AG10803 (cell line): ENCODE measurements around the gene MAEA.
A peak's percentile ranks its signal among the peaks of the same experiment; 100 is the strongest.

Experiments used
- DNase-seq: peaks from one replicate; pipeline ENCODE4 v3.0.0; 2010; ENCODE audit warnings: low read depth
- H3K4me3 ChIP-seq: 2 replicates; pipeline ENCODE4 v1.5.1; 2011; ENCODE audit warnings: mild to moderate bottlenecking, low read length, control low read depth
- TF ChIP-seq, protein P1 (sequence below): conservative IDR thresholded peaks from 2 replicates; pipeline ENCODE4 v1.5.1; 2011; ENCODE audit warnings: mild to moderate bottlenecking, low read length, control low read depth, inconsistent platforms

MAEA gene

DNA sequence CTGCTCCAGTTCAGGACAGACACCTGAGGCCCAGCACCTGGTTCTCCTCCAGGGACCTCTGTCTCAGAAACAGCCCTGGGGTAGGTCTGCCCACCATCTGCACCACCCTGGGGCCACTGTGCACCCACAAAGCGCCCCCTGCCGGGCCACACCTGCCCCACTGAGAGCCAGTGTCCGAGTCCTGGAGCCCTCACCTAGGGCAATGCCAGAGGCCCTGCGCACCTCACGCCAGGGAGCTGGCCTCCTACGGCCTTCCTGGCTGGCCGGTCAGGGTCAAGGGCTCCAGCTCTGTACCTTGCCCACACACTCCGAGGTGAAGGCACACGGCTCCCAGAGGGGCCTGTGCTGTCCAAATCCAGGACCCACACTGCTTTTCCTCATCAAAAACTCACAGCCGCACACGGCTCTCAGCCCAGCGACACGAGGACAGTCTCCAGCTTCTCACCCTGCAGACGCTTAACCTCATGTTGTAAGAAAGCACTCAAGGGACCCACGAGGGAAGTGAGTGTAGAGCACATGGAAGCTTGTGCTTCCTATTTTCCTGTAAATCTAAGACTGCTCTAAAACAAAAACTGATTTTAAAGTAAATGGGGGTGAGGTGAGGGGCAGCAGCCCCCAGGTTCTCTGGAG is 46.1 kb upstream of the MAEA start:
- no peak for DNase-seq
- TF ChIP-seq, protein P1, sequence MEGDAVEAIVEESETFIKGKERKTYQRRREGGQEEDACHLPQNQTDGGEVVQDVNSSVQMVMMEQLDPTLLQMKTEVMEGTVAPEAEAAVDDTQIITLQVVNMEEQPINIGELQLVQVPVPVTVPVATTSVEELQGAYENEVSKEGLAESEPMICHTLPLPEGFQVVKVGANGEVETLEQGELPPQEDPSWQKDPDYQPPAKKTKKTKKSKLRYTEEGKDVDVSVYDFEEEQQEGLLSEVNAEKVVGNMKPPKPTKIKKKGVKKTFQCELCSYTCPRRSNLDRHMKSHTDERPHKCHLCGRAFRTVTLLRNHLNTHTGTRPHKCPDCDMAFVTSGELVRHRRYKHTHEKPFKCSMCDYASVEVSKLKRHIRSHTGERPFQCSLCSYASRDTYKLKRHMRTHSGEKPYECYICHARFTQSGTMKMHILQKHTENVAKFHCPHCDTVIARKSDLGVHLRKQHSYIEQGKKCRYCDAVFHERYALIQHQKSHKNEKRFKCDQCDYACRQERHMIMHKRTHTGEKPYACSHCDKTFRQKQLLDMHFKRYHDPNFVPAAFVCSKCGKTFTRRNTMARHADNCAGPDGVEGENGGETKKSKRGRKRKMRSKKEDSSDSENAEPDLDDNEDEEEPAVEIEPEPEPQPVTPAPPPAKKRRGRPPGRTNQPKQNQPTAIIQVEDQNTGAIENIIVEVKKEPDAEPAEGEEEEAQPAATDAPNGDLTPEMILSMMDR, result no peak
- H3K4me3 ChIP-seq, result no peak overlapping the region

DNA sequence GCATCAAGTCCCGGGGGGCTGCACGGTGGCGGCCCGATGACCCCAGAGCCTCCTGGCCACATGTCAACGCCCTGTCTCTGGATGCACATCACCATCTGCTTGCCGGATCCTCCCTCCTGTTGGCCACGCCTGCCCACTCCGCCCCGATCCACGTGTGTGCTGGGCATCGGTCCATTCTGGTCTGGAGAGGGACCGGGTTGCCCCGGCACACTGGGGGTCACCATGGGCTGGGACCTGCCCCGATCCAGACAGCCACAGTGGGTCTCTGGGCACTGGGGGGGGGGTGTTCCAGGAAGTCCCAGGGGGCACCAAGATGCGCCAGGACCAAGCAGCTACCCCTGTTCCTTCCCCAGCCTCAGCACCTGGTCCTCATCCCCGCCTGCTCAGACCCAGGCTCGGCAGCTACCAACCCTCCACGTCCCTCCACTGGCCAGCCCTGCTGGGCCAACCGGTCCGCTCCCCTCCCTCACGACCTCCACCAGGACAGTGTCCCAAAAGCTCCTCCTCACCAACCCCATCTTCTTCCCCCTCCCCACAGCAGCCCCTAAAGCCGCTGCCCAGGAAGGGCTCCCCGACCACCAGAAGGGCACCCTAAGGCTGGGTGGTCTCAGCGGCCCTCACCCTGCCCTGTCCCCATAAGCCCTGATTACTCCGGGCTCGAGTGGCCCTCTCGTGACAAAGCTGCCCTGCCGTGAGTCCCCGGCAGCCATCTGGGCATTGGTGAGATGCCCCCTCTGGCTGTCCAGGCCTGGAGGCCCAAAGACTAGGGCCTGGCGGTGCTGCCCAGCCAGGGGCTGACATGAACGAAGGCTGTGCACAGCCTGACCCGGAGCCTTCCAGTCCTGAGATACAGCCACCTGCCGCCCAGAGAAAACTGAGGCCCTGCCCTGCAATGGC is 45.4 kb upstream of the MAEA start:
- DNase-seq, result no peak
- no peak overlapping the region for H3K4me3 ChIP-seq
- TF ChIP-seq, protein P1, result no peak

GRCh38 chr4:1244978-1245471 is 44.7 kb upstream of the MAEA start:
- H3K4me3 ChIP-seq, result no peak overlapping the region
- DNase-seq, result no peak
- TF ChIP-seq, protein P1, result no peak

DNA sequence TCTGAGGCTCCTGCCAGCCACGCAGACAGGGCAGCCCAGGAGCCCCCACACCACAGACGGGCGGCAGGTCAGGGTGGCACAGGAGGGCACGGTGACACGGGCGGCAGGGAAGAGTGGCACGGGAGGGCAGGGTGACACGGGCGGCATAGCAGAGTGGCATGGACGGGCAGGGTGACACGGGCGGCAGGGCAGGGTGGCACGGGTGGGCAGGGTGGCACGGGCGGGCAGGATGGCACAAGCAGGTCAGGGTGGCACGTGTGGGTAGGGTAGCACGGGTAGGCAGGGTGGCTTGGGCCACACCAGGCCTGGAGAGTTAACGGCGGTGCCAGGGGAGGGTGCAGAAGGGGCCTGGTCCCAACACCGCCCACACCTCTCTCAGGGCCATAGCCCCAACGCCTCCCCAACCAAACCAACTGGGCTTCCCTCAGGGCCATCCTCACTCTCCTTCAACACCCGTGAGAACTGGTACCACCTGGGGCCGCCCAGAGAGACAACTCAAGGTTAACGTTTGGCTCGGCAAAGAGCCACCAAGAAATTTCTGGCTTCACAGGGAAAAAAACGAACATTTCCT is 44.1 kb upstream of the MAEA start:
- TF ChIP-seq, protein P1, result no peak
- DNase-seq, result no peak
- H3K4me3 ChIP-seq, result no peak overlapping the region

- peak overlapping the region; percentile 78 for H3K4me3 ChIP-seq
- TF ChIP-seq, protein P1, result no peak
- no peak for DNase-seq
Measured at GRCh38 chr4:1246111-1246881, 43.4 kb upstream of the MAEA start.

DNA sequence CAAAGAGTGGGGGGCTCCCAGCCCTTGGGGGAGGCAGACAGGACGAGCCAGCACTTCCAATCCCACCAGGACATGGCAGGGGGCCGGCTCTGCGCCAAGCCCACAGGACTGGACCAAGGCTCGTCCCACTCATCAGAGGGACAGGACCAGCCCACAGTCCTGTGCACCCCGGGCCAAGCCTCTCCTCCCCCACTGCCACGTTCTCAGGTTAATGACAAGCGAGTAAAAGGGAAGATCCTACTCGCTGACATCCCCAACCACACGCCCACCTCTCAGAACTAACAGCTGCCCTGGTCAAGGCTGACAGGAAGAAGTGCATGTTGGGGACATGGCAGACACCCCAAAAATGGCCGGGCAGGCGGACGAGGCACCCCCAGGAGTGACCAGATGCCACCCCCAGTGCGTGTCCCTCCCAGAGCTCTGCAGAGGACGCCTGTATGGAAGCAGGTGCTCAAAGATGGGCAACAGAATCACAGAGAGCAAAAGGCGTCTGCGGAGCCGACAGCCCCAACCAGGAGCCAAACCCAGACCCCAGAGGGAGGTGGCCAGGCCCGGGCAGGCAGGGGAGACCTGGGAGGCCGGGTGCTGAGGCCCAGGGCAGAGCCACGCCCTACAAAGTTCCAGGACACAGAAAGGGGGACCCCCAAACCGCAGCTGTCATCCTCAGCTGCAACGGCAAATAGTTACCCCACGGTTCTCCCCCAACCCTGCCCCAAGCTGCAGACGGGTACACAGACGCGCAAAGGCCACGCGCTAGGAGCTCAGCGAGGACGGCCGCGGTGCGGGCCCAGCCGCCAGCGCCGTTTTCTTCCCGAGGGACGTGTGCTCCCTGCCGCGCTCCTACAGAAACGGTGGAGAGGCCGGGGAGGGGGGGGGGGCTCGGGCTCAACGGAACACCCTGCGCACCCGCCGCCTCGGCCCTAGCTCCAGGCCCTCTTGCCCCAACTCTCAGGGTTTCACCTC is 42.5 kb upstream of the MAEA start:
- no peak for DNase-seq
- TF ChIP-seq, protein P1, result no peak
- H3K4me3 ChIP-seq, result peak overlapping the region; percentile 78
